ENCODE measurements around the gene RMDN3.

RMDN3 gene

GRCh38 chr15:40747685-40748631, 7.1 kb downstream of the RMDN3 start:
- no peak overlapping the region for H3K4me3 ChIP-seq (replicated peaks; ENCODE audit: insufficient read depth, low read length)
- no peaks in the 10 kb centered on the region for H3K27me3 ChIP-seq (ENCODE audit: insufficient read depth, poor library complexity, severe bottlenecking)
- TF ChIP-seq SPI1 (IDR thresholded peaks at IDR 0.05; ENCODE audit: borderline replicate concordance, low read depth) (no peak), GABPA (IDR thresholded peaks at IDR 0.05; ENCODE audit: low read depth) (no peak), REST (IDR thresholded peaks at IDR 0.05; ENCODE audit: insufficient replicate concordance, low read depth) (no peak), POLR2AphosphoS5 (IDR thresholded peaks at IDR 0.05; ENCODE audit: low read depth) (no peak), CTCF (IDR thresholded peaks at IDR 0.05; ENCODE audit: insufficient read depth, low read length) (no peak)
- no peak overlapping the region; the same call in 1 of the 2 replicates for H3K27ac ChIP-seq (replicated peaks)
- peak in 1 of 2 experiments; percentile 73 for DNase-seq (ENCODE audit: low read depth in 1 of 2, low spot score in 1 of 2)

- no peak overlapping the region for H3K27ac ChIP-seq (replicated peaks)
- H3K27me3 ChIP-seq (ENCODE audit: insufficient read depth, poor library complexity, severe bottlenecking) = no peaks in the 10 kb centered on the region
- H3K4me3 ChIP-seq (replicated peaks; ENCODE audit: insufficient read depth, low read length) = no peak overlapping the region
- DNase-seq (ENCODE audit: low read depth in 1 of 2, low spot score in 1 of 2) = peak; percentile 70 to 75
- no peak for TF ChIP-seq CTCF (IDR thresholded peaks at IDR 0.05; ENCODE audit: insufficient read depth, low read length)
- no peak for TF ChIP-seq SPI1 (IDR thresholded peaks at IDR 0.05; ENCODE audit: borderline replicate concordance, low read depth)
- TF ChIP-seq REST (IDR thresholded peaks at IDR 0.05; ENCODE audit: insufficient replicate concordance, low read depth) = no peak
- TF ChIP-seq GABPA (IDR thresholded peaks at IDR 0.05; ENCODE audit: low read depth) = no peak
Observed at GRCh38 chr15:40746916-40747418, 8.1 kb downstream of the RMDN3 start.

- DNase-seq (ENCODE audit: low read depth in 1 of 2, low spot score in 1 of 2) = no peak
- no peak overlapping the region for H3K27ac ChIP-seq (replicated peaks)
- H3K4me3 ChIP-seq (replicated peaks; ENCODE audit: insufficient read depth, low read length) = no peak overlapping the region
- H3K27me3 ChIP-seq (ENCODE audit: insufficient read depth, poor library complexity, severe bottlenecking) = no peaks in the 10 kb centered on the region
- TF ChIP-seq CTCF (IDR thresholded peaks at IDR 0.05; ENCODE audit: insufficient read depth, low read length) (no peak), POLR2AphosphoS5 (IDR thresholded peaks at IDR 0.05; ENCODE audit: low read depth) (no peak)
Observed at GRCh38 chr15:40744815-40745152, 10.3 kb downstream of the RMDN3 start.
